Uterus (tissue), 4 donors: ENCODE measurements around the gene ADPRHL1. TPM values are rescaled to one million over a fixed set of nuclear protein-coding genes. Genes with fewer than 3 reads are reported as not detected.
A peak's percentile ranks its signal among the peaks of the same experiment; 100 is the strongest.
"Not testable (repeated sequence)": the region's sequence is repeated elsewhere in the genome, so short reads cannot be mapped to it uniquely, and the experiment has no call there.

Experiments used
- DNase-seq, 2 donors: peaks; one replicate each; pipeline ENCODE4 v3.0.0-alpha.2; 2019 to 2020
- H3K27ac ChIP-seq, 2 donors: fragments of 200-600 bp; sonication (generic); 1 replicate in 1 of 2; 2 replicates in 1 of 2; pipeline ENCODE4 v1.5.1; 2016 to 2018
- H3K27me3 ChIP-seq, 2 donors: fragments of 200-600 bp; sonication (generic); one replicate each; pipeline ENCODE4 v1.5.1; 2018 to 2019; ENCODE audit warnings: control low read depth in 1 of 2
- H3K36me3 ChIP-seq, 2 donors: fragments of 200-600 bp; sonication (generic); one replicate each; pipeline ENCODE4 v1.5.1; 2019; ENCODE audit warnings: control low read depth in 1 of 2
- H3K4me1 ChIP-seq, 2 donors: fragments of 200-600 bp; sonication (generic); one replicate each; pipeline ENCODE4 v1.5.1; 2018 to 2019; ENCODE audit warnings: control low read depth in 1 of 2
- H3K4me3 ChIP-seq, 2 donors: fragments of 200-600 bp; sonication (generic); 1 replicate in 1 of 2; 2 replicates in 1 of 2; pipeline ENCODE4 v1.5.1; 2018 to 2019; ENCODE audit warnings: mild to moderate bottlenecking in 1 of 2
- H3K9me3 ChIP-seq, 2 donors: fragments of 200-600 bp; sonication (generic); one replicate each; pipeline ENCODE4 v1.5.1; 2019; ENCODE audit warnings: control low read depth in 1 of 2
- POLR2A ChIP-seq, 2 donors: fragments of 450-650 bp; IDR thresholded peaks; one replicate each; pipeline ENCODE4 v1.6.1; 2016; ENCODE audit warnings: antibody characterized with exemption in 2 of 2, mild to moderate bottlenecking in 1 of 2, moderate library complexity in 1 of 2
- intact Hi-C: fragments of 100-400 bp; cut with DNase I; formaldehyde crosslinking; loops from one replicate; pipeline ENCODE4 v1.15.1; 2023; ENCODE audit warnings: low total_unique reads
- total RNA-seq, 4 donors: library from RNA; depleted of rRNA in 3 of 4; stranded (reverse); fragments of >200 nt in 3 of 4; gene quantifications; one replicate each; pipeline versions ENCODE4 v1.1.0 to v1.2.4, GENCODE V29; 2014 to 2023
- TF ChIP-seq, protein P1 (sequence below), 4 experiments: fragments of 200-600 bp in 2 of 4; fragments of 450-650 bp in 2 of 4; sonication (generic) in 2 of 4; IDR thresholded peaks; one replicate each; pipeline ENCODE4 v1.5.1; 2016 to 2019; ENCODE audit warnings: antibody characterized with exemption in 4 of 4, mild to moderate bottlenecking in 2 of 4, moderate library complexity in 1 of 4
- donor health status: DM: yes; HTN: yes; CAD: no.

ADPRHL1 gene
- total RNA-seq, 4 donors from 2014 or later = 1.6 to 3.3 TPM; not detected in 2

DNA sequence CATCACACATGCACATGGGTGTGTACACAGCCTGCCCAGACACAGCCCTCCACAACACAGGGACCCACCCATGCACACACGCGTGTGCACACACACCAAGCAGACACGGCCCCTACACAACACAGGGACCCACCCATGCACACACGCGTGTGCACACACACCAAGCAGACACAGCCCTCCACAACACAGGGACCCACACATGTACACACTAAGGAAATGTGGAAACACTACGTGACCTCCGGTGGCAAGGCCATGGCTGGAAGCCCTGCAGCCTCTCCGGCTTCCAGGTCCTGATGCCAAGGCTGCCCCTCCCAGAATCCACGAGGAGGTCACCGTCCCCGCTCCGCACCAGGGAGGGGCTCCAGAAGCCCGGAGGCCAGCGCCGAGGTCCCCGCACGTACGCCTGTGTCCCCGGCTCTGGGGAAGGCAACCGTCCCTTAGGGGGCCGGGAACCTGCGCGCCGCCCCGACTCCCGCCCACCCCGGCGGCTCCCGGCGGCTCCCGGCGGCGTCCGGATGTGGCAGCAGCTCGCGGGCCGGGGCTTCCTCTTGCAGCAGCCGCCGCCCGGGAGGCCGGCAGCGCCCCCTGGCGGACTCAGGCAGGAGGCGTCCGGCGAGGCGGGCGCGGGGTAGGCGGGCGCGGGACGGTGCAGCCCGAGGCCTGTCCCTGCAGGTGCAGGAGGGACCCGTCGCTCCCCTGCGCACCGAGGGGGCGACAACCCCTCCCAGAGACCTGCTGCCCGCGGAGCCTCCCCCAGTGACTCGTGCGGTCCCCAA is 59.5 kb downstream of the ADPRHL1 start:
- Histone ChIP-seq H3K27ac (no peak overlapping the region), H3K9me3 (no peaks in the 10 kb centered on the region), H3K4me1 (no peaks in the 10 kb centered on the region), H3K27me3 (no peaks in the 10 kb centered on the region), H3K4me3 (peak overlapping the region; percentile 28 to 54), H3K36me3 (no peaks in the 10 kb centered on the region)
- intact Hi-C loops = no loop called here
- DNase-seq = peak; percentile 65 to 71
- TF ChIP-seq, protein P1, sequence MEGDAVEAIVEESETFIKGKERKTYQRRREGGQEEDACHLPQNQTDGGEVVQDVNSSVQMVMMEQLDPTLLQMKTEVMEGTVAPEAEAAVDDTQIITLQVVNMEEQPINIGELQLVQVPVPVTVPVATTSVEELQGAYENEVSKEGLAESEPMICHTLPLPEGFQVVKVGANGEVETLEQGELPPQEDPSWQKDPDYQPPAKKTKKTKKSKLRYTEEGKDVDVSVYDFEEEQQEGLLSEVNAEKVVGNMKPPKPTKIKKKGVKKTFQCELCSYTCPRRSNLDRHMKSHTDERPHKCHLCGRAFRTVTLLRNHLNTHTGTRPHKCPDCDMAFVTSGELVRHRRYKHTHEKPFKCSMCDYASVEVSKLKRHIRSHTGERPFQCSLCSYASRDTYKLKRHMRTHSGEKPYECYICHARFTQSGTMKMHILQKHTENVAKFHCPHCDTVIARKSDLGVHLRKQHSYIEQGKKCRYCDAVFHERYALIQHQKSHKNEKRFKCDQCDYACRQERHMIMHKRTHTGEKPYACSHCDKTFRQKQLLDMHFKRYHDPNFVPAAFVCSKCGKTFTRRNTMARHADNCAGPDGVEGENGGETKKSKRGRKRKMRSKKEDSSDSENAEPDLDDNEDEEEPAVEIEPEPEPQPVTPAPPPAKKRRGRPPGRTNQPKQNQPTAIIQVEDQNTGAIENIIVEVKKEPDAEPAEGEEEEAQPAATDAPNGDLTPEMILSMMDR (IDR thresholded peaks at IDR 0.05) = peak; percentile 58 to 99 (median 93)
- no peak for TF ChIP-seq POLR2A (IDR thresholded peaks at IDR 0.05)

DNA sequence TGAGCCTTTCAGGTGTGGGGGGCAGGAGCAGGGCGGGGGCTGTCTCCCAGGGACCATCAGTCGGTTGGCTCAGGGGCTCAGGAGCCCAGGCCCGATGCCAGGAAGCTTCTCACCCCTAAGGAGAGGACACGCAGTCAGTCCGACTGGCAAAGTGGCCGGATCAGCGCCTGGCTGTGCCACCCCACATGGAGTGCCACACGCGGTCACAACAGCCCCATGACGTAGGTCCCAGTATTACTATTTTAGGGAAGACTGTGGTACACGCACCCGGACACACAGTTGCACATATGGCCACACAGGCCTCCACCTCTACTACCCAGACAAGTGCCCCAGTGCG is 60.1 kb downstream of the ADPRHL1 start:
- no peaks in the 10 kb centered on the region for H3K27me3 ChIP-seq
- intact Hi-C loops = no loop called here
- H3K36me3 ChIP-seq = no peaks in the 10 kb centered on the region
- no peaks in the 10 kb centered on the region for H3K9me3 ChIP-seq
- H3K4me1 ChIP-seq = no peaks in the 10 kb centered on the region
- no peak for DNase-seq
- TF ChIP-seq, protein P1 (IDR thresholded peaks at IDR 0.05) = no peak
- TF ChIP-seq POLR2A (IDR thresholded peaks at IDR 0.05) = no peak
- peak overlapping the region in 1 of 2 donors; percentile 54 for H3K4me3 ChIP-seq
- no peak overlapping the region for H3K27ac ChIP-seq

DNA sequence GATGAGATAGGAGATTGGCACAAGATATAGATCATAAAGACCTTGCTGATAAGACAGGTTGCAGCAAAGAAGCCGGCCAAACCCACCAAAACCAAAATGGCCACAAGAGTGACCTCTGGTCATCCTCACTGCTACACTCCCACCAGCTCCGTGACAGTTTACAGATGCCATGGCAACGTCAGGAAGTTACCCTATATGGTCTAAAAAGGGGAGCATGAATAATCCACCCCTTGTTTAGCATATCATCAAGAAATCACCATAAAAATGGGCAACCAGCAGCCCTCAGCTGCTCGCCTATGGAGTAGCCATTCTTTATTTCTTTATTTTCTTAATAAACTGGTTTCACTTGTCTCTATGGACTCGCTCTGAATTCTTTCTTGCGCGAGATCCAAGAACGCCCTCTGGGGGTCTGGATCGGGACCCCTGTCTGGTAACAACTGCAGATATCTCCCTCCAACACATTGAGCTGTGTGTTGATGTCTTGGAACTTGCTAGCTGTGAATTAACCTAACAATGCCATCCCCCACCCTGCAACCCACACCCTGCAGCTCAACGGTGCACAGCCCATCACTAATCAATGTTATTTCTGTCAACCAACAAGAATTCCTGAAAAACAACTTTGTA is 62.3 kb downstream of the ADPRHL1 start:
- Histone ChIP-seq H3K27ac (no peak overlapping the region), H3K4me1 (no peaks in the 10 kb centered on the region), H3K36me3 (no peaks in the 10 kb centered on the region), H3K9me3 (no peaks in the 10 kb centered on the region), H3K4me3 (no peak overlapping the region), H3K27me3 (no peaks in the 10 kb centered on the region)
- DNase-seq = no peak
- TF ChIP-seq POLR2A (IDR thresholded peaks at IDR 0.05) = no peak
- TF ChIP-seq, protein P1 (IDR thresholded peaks at IDR 0.05) = no peak
- intact Hi-C loops = no loop called here

DNA sequence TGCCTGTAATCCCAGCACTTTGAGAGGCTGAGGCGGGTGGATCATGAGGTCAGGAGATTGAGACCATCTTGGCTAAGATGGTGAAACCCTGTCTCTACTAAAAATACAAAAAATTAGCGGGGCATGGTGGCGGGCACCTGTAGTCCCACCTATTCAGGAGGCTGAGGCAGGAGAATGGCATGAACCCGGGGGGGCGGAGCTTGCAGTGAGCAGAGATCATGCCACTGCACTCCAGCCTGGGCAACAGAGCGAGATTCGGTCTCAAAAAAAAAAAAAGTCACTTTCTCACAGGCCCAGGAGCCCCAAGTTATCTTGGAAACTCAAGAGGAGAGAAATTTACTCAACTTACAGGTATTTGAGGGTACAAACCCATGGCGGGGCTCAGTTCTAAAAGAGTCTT is 63.7 kb downstream of the ADPRHL1 start:
- DNase-seq, intact Hi-C loops, H3K4me1 ChIP-seq, H3K27ac ChIP-seq, H3K9me3 ChIP-seq, H3K27me3 ChIP-seq, H3K36me3 ChIP-seq, H3K4me3 ChIP-seq: not testable (repeated sequence)

DNA sequence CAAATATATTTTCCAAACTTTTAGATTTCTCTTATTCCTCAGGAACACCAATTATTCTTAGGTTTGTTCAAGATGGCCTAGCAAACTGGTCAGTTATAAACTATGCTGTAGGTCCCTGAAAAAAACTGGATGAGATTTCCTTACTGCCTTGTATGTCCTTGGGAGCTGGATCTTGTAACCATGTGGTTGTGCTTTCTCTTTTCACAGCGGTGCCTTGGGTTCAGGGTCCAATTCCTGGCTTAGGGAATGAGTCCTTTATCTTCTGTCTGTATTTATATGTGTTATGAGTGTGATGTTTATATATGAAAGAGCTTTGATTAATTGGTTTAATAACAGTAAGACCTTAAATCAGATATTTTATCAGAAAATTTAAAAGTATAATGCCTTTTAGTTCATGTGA is 65.9 kb downstream of the ADPRHL1 start:
- no peak overlapping the region for H3K4me3 ChIP-seq
- no peaks in the 10 kb centered on the region for H3K4me1 ChIP-seq
- H3K9me3 ChIP-seq = no peaks in the 10 kb centered on the region
- H3K27me3 ChIP-seq = no peaks in the 10 kb centered on the region
- no peak for DNase-seq
- no peaks in the 10 kb centered on the region for H3K36me3 ChIP-seq
- H3K27ac ChIP-seq = no peak overlapping the region
- intact Hi-C loops = no loop called here
- TF ChIP-seq, protein P1 (IDR thresholded peaks at IDR 0.05) = no peak
- TF ChIP-seq POLR2A (IDR thresholded peaks at IDR 0.05) = no peak
